A673 (cell line): ENCODE data around the gene SPPL3. TPM values are rescaled to one million over a fixed set of nuclear protein-coding genes. Genes with fewer than 3 reads are reported as not detected.
A peak's percentile ranks its signal among the peaks of the same experiment; 100 is the strongest.

Experiments used
- BruUV-seq: library from RNA; stranded (reverse); fragments of 400-500 nt; replicated peaks from 2 replicates; lab custom pipeline; 2021; lab: Mats Ljungman, UMichigan
- CTCF ChIA-PET: fragments of 300-600 bp; sonication (Branson Sonifier 250); formaldehyde crosslinking; loops from one replicate; lab custom pipeline; 2022; ENCODE audit warnings: antibody characterized with exemption; lab: Charles Lee
- POLR2A ChIA-PET: fragments of 300-600 bp; sonication (Branson Sonifier 250); formaldehyde crosslinking; loops from one replicate; lab custom pipeline; 2022; ENCODE audit warnings: antibody characterized with exemption; ENCODE audit not compliant: low non-redundant PET; lab: Charles Lee
- DNase-seq: peaks from one replicate; pipeline ENCODE4 v3.0.0-alpha.2; 2015; ENCODE audit warnings: low spot score
- H3K27ac ChIP-seq: fragments of 200-600 bp; sonication (generic); 2 replicates; pipeline ENCODE4 v1.5.1; 2016; ENCODE audit warnings: mixed run types, low read depth, mild to moderate bottlenecking, mixed read lengths, antibody characterized with exemption, low read length; ENCODE audit not compliant: poor library complexity, severe bottlenecking
- H3K27me3 ChIP-seq: fragments of 200-600 bp; sonication (generic); replicated peaks from 2 replicates; pipeline ENCODE4 v1.6.1; 2017; ENCODE audit warnings: mixed run types, low read depth, mild to moderate bottlenecking, mixed read lengths, antibody characterized with exemption, low read length; ENCODE audit not compliant: insufficient read depth, poor library complexity
- H3K36me3 ChIP-seq: fragments of 200-600 bp; sonication (generic); 2 replicates; pipeline ENCODE4 v1.6.1; 2016; ENCODE audit warnings: mixed run types, mild to moderate bottlenecking, mixed read lengths, antibody characterized with exemption, low read length; ENCODE audit not compliant: insufficient read depth, poor library complexity, severe bottlenecking
- H3K4me1 ChIP-seq: fragments of 200-600 bp; sonication (generic); 2 replicates; pipeline ENCODE4 v1.6.1; 2017; ENCODE audit warnings: mixed run types, mild to moderate bottlenecking, mixed read lengths, antibody characterized with exemption, low read length; ENCODE audit not compliant: insufficient read depth, poor library complexity, severe bottlenecking
- H3K4me3 ChIP-seq: fragments of 200-600 bp; sonication (generic); 2 replicates; pipeline ENCODE4 v1.5.1; 2016; ENCODE audit warnings: low read depth, mixed run types, mild to moderate bottlenecking, mixed read lengths, low read length; ENCODE audit not compliant: poor library complexity, severe bottlenecking
- H3K9me3 ChIP-seq: fragments of 200-600 bp; sonication (generic); 2 replicates; pipeline ENCODE4 v1.6.1; 2016; ENCODE audit warnings: mixed run types, low read depth, mild to moderate bottlenecking, mixed read lengths, antibody characterized with exemption, low read length; ENCODE audit not compliant: poor library complexity, severe bottlenecking
- EZH2 ChIP-seq: fragments of 200-600 bp; sonication (generic); IDR thresholded peaks from 2 replicates; pipeline ENCODE4 v1.6.1; 2017; ENCODE audit warnings: borderline replicate concordance, low read depth, mild to moderate bottlenecking, mixed read lengths, antibody characterized with exemption, low read length; ENCODE audit not compliant: poor library complexity, severe bottlenecking
- intact Hi-C: fragments of 100-400 bp; cut with micrococcal nuclease; formaldehyde crosslinking; loops from one replicate; pipeline ENCODE4 v1.10.0; 2022; ENCODE audit not compliant: unreplicated experiment
- total RNA-seq: library from RNA; stranded (reverse); gene quantifications from 2 replicates; pipeline ENCODE4 v1.2.3, GENCODE V29; 2021
- TF ChIP-seq, protein P1 (sequence below): fragments of 300-800, 200-600 bp; sonication (generic); conservative IDR thresholded peaks from 2 replicates; pipeline ENCODE4 v1.5.1; 2017; ENCODE audit warnings: low read depth, mild to moderate bottlenecking, antibody characterized with exemption, low read length, moderate library complexity, mixed read lengths

Gene SPPL3
- total RNA-seq, 1 experiment from 2014 or later = 46.9 TPM

- intact Hi-C loops = no loop called here
- no peaks in the 10 kb centered on the region for H3K36me3 ChIP-seq
- no peak for DNase-seq
- H3K4me3 ChIP-seq = no peak overlapping the region
- POLR2A ChIA-PET = no interaction called here
- no peak for TF ChIP-seq EZH2
- TF ChIP-seq, protein P1, sequence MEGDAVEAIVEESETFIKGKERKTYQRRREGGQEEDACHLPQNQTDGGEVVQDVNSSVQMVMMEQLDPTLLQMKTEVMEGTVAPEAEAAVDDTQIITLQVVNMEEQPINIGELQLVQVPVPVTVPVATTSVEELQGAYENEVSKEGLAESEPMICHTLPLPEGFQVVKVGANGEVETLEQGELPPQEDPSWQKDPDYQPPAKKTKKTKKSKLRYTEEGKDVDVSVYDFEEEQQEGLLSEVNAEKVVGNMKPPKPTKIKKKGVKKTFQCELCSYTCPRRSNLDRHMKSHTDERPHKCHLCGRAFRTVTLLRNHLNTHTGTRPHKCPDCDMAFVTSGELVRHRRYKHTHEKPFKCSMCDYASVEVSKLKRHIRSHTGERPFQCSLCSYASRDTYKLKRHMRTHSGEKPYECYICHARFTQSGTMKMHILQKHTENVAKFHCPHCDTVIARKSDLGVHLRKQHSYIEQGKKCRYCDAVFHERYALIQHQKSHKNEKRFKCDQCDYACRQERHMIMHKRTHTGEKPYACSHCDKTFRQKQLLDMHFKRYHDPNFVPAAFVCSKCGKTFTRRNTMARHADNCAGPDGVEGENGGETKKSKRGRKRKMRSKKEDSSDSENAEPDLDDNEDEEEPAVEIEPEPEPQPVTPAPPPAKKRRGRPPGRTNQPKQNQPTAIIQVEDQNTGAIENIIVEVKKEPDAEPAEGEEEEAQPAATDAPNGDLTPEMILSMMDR = no peak
- H3K4me1 ChIP-seq = no peaks in the 10 kb centered on the region
- H3K27ac ChIP-seq = no peak overlapping the region
- CTCF ChIA-PET = interaction anchor here (0.6 to 1.1 kb wide), 2 partner anchors 94 to 221 kb away, joined by 3 to 10 read pairs; no protein-coding TSS in a partner anchor
- no peaks in the 10 kb centered on the region for H3K27me3 ChIP-seq
- no TSS peak for BruUV-seq
- no peaks in the 10 kb centered on the region for H3K9me3 ChIP-seq
These were observed 152.8 kb downstream of the SPPL3 start for GRCh38 chr12:120751389-120751788.

DNA sequence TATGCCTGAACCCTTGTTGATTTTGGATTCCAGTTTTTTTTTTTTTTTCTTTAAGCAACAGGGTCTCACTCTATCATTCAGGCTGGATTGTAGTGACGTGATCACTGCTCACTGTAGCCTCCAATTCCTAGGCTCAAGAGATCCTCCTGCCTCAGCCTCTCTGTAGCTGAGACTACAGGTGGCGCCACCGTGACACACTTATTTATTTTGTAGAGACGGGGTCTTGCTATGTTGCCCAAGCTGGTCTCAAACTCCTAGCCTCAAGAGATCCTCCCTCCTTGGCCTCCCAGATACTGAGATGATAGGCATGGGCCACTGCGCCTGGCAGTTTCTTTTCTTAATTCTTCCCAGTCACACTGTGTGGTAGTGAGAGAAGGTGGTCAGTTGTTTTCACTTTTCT lies 153.4 kb downstream of the SPPL3 start:
- BruUV-seq = no TSS peak
- no peaks in the 10 kb centered on the region for H3K9me3 ChIP-seq
- intact Hi-C loops = no loop called here
- no peaks in the 10 kb centered on the region for H3K4me1 ChIP-seq
- CTCF ChIA-PET = interaction anchor here (1.1 kb wide), 1 partner anchor 221 kb away, joined by 3 read pairs; no protein-coding TSS in a partner anchor
- DNase-seq = no peak
- no peaks in the 10 kb centered on the region for H3K27me3 ChIP-seq
- no peaks in the 10 kb centered on the region for H3K36me3 ChIP-seq
- no peak overlapping the region for H3K27ac ChIP-seq
- POLR2A ChIA-PET = no interaction called here
- no peak overlapping the region for H3K4me3 ChIP-seq
- TF ChIP-seq EZH2 = no peak
- TF ChIP-seq, protein P1 = peak; percentile 33; the same call in 1 of the 2 replicates

GRCh38 chr12:120749256-120749655 lies 154.9 kb downstream of the SPPL3 start:
- no TSS peak for BruUV-seq
- no peak overlapping the region for H3K27ac ChIP-seq
- H3K4me3 ChIP-seq = no peak overlapping the region
- H3K9me3 ChIP-seq = no peaks in the 10 kb centered on the region
- no peaks in the 10 kb centered on the region for H3K36me3 ChIP-seq
- ChIA-PET CTCF (no interaction called here), POLR2A (no interaction called here)
- TF ChIP-seq, protein P1 = no peak
- no peak for TF ChIP-seq EZH2
- H3K4me1 ChIP-seq = no peaks in the 10 kb centered on the region
- no peaks in the 10 kb centered on the region for H3K27me3 ChIP-seq
- DNase-seq = no peak
- intact Hi-C loops = no loop called here
